Neuronal stem cell (in vitro differentiated cells): ENCODE measurements around the gene RBM12.

Experiments
- DNase-seq: peaks from one replicate; pipeline ENCODE4 v3.0.0-alpha.2; 2013; ENCODE audit warnings: low spot score
- H2AFZ ChIP-seq: one replicate; pipeline ENCODE4 v1.6.1; 2013; ENCODE audit warnings: mild to moderate bottlenecking, low read length, inconsistent platforms
- H2AK5ac ChIP-seq: 2 replicates; pipeline ENCODE4 v1.6.1; 2013; ENCODE audit warnings: low read depth, mild to moderate bottlenecking, inconsistent platforms, low read length, moderate library complexity, mixed read lengths
- H2BK120ac ChIP-seq: 2 replicates; pipeline ENCODE4 v1.6.1; 2013; ENCODE audit warnings: low read depth, mild to moderate bottlenecking, inconsistent platforms, low read length, moderate library complexity, mixed read lengths
- H2BK12ac ChIP-seq: one replicate; pipeline ENCODE4 v1.6.1; 2013; ENCODE audit warnings: low read length, inconsistent platforms
- H2BK15ac ChIP-seq: 2 replicates; pipeline ENCODE4 v1.6.1; 2013; ENCODE audit warnings: mild to moderate bottlenecking, low read length, inconsistent platforms, mixed read lengths
- H2BK5ac ChIP-seq: one replicate; pipeline ENCODE4 v1.6.1; 2013; ENCODE audit warnings: inconsistent platforms, mild to moderate bottlenecking, low read length, moderate library complexity
- H3K14ac ChIP-seq: one replicate; pipeline ENCODE4 v1.6.1; 2013; ENCODE audit warnings: low read length, inconsistent platforms
- H3K18ac ChIP-seq: 2 replicates; pipeline ENCODE4 v1.6.1; 2013; ENCODE audit warnings: low read length, inconsistent platforms
- H3K23ac ChIP-seq: 2 replicates; pipeline ENCODE4 v1.6.1; 2013; ENCODE audit warnings: low read depth, mild to moderate bottlenecking, mixed read lengths, low read length, inconsistent platforms; ENCODE audit not compliant: poor library complexity
- H3K27ac ChIP-seq: replicated peaks from 3 replicates; pipeline ENCODE4 v1.5.1; 2013; ENCODE audit warnings: low read length, inconsistent platforms
- H3K27me3 ChIP-seq, 3 experiments: 2 replicates each; pipeline ENCODE4 v1.6.1; 2013; ENCODE audit warnings: low read length in 3 of 3, mild to moderate bottlenecking in 2 of 3, inconsistent platforms in 1 of 3, low read depth in 1 of 3, mixed read lengths in 1 of 3, moderate library complexity in 1 of 3; ENCODE audit not compliant: control insufficient read depth in 3 of 3, insufficient read depth in 3 of 3
- H3K36me3 ChIP-seq, 2 donors: replicated peaks in 1 of 2; 2 replicates each; pipeline ENCODE4 v1.6.1; 2013; ENCODE audit warnings: low read length in 2 of 2; ENCODE audit not compliant: control insufficient read depth in 2 of 2, insufficient read depth in 2 of 2
- H3K4ac ChIP-seq: 2 replicates; pipeline ENCODE4 v1.6.1; 2013; ENCODE audit warnings: inconsistent platforms, mild to moderate bottlenecking, low read length, moderate library complexity
- H3K4me1 ChIP-seq, 2 donors: 1 replicate in 1 of 2; 2 replicates in 1 of 2; pipeline ENCODE4 v1.6.1; 2013; ENCODE audit warnings: low read length in 2 of 2, low read depth in 1 of 2; ENCODE audit not compliant: control insufficient read depth in 2 of 2, insufficient read depth in 1 of 2
- H3K4me2 ChIP-seq: one replicate; pipeline ENCODE4 v1.6.1; 2013; ENCODE audit warnings: mild to moderate bottlenecking, low read length, inconsistent platforms; ENCODE audit not compliant: insufficient read depth, poor library complexity, severe bottlenecking
- H3K4me3 ChIP-seq, 2 donors: 2 replicates each; pipeline ENCODE4 v1.5.1; 2013; ENCODE audit warnings: low read length in 2 of 2, mild to moderate bottlenecking in 2 of 2, inconsistent platforms in 1 of 2, moderate library complexity in 1 of 2
- H3K79me1 ChIP-seq: one replicate; pipeline ENCODE4 v1.6.1; 2013; ENCODE audit warnings: low read depth, mild to moderate bottlenecking, inconsistent platforms, low read length, moderate library complexity
- H3K9ac ChIP-seq: one replicate; pipeline ENCODE4 v1.6.1; 2013; ENCODE audit warnings: mild to moderate bottlenecking, low read depth, low read length, inconsistent platforms; ENCODE audit not compliant: poor library complexity
- H3K9me3 ChIP-seq, 2 donors: replicated peaks in 1 of 2; 2 replicates each; pipeline versions ENCODE3 to v1.6.1; 2013; ENCODE audit warnings: low read length in 2 of 2, mild to moderate bottlenecking in 2 of 2, inconsistent platforms in 1 of 2, low read depth in 1 of 2, mixed read lengths in 1 of 2, moderate library complexity in 1 of 2; ENCODE audit not compliant: control insufficient read depth in 2 of 2, insufficient read depth in 1 of 2
- H4K8ac ChIP-seq: one replicate; pipeline ENCODE4 v1.6.1; 2013; ENCODE audit warnings: low read depth, mild to moderate bottlenecking, inconsistent platforms, low read length, moderate library complexity
- H4K91ac ChIP-seq: one replicate; pipeline ENCODE4 v1.6.1; 2013; ENCODE audit warnings: low read length, low read depth, mild to moderate bottlenecking, inconsistent platforms; ENCODE audit not compliant: poor library complexity
- WGBS, 2 donors: extraction: QIAGEN DNeasy Blood & Tissue Kit; methylation state at CpG; one replicate each; pipeline ENCODE4 v1.1.7; 2013; ENCODE audit warnings: missing lambda C conversion rate in 2 of 2, mixed read lengths in 1 of 2; ENCODE audit not compliant: insufficient read length in 2 of 2, insufficient replicate concordance in 1 of 2; ENCODE audit errors: extremely low coverage in 2 of 2; 5-methylcytosine and 5-hydroxymethylcytosine counted together

The RBM12 gene

GRCh38 chr20:35636095-35636494, 28.6 kb downstream of the RBM12 start:
- DNase-seq = no peak
- H3K36me3 ChIP-seq = peaks cover 16 to 25% of the 10 kb centered on the region in 2 donors
- no peak overlapping the region for H2AK5ac ChIP-seq
- no peak overlapping the region for H3K27ac ChIP-seq
- no peak overlapping the region for H2BK120ac ChIP-seq
- H3K18ac ChIP-seq = no peak overlapping the region
- H3K4me2 ChIP-seq = no peak overlapping the region
- H4K91ac ChIP-seq = no peak overlapping the region
- no peaks in the 10 kb centered on the region for H3K9me3 ChIP-seq
- no peak overlapping the region for H3K14ac ChIP-seq
- H3K79me1 ChIP-seq = peaks cover 12% of the 10 kb centered on the region
- no peak overlapping the region for H3K4me3 ChIP-seq
- H4K8ac ChIP-seq = no peak overlapping the region
- no peaks in the 10 kb centered on the region for H3K27me3 ChIP-seq
- H2BK5ac ChIP-seq = no peak overlapping the region
- no peaks in the 10 kb centered on the region for H3K4me1 ChIP-seq
- no peak overlapping the region for H2AFZ ChIP-seq
- H2BK15ac ChIP-seq = no peak overlapping the region
- H3K4ac ChIP-seq = no peak overlapping the region
- H3K9ac ChIP-seq = no peak overlapping the region
- H2BK12ac ChIP-seq = no peak overlapping the region
- no CpG with 5 or more reads among the region's 2 CpGs for WGBS, 2 donors
- no peak overlapping the region for H3K23ac ChIP-seq

GRCh38 chr20:35635652-35636051, 29.0 kb downstream of the RBM12 start:
- Histone ChIP-seq H2BK120ac (no peak overlapping the region), H4K91ac (no peak overlapping the region), H3K4me3 (no peak overlapping the region), H3K4ac (no peak overlapping the region), H2BK5ac (no peak overlapping the region), H4K8ac (no peak overlapping the region), H3K27me3 (no peaks in the 10 kb centered on the region), H3K4me1 (no peaks in the 10 kb centered on the region), H2BK15ac (no peak overlapping the region), H3K23ac (no peak overlapping the region), H3K79me1 (peaks cover 12% of the 10 kb centered on the region), H3K14ac (no peak overlapping the region), H3K18ac (no peak overlapping the region), H2BK12ac (no peak overlapping the region), H3K9me3 (no peaks in the 10 kb centered on the region), H3K27ac (no peak overlapping the region), H3K4me2 (no peak overlapping the region), H2AK5ac (no peak overlapping the region), H2AFZ (no peak overlapping the region), H3K36me3 (peaks cover 20 to 30% of the 10 kb centered on the region in 2 donors), H3K9ac (no peak overlapping the region)
- no peak for DNase-seq
- no CpG with 5 or more reads among the region's 4 CpGs for whole genome bisulfite sequencing, 2 donors

GRCh38 chr20:35632539-35633115, 32.1 kb downstream of the RBM12 start:
- Histone ChIP-seq H3K27ac (no peak overlapping the region), H3K9ac (no peak overlapping the region), H2AK5ac (no peak overlapping the region), H3K14ac (no peak overlapping the region), H4K8ac (no peak overlapping the region), H2AFZ (no peak overlapping the region), H3K36me3 (peaks cover 32 to 57% of the 10 kb centered on the region in 2 donors), H2BK5ac (no peak overlapping the region), H3K23ac (peak overlapping the region; percentile 38), H4K91ac (no peak overlapping the region), H2BK12ac (no peak overlapping the region), H3K4me1 (no peaks in the 10 kb centered on the region), H3K18ac (no peak overlapping the region), H3K27me3 (no peaks in the 10 kb centered on the region), H3K4ac (no peak overlapping the region), H2BK120ac (no peak overlapping the region), H3K79me1 (peaks cover 12% of the 10 kb centered on the region), H3K9me3 (no peaks in the 10 kb centered on the region), H3K4me2 (no peak overlapping the region), H2BK15ac (no peak overlapping the region), H3K4me3 (no peak overlapping the region)
- WGBS, 2 donors = no CpG with 5 or more reads among the region's 13 CpGs
- DNase-seq = no peak

- peaks cover 0 to 2% of the 10 kb centered on the region in 2 donors for H3K9me3 ChIP-seq
- peaks cover 48 to 77% of the 10 kb centered on the region in 2 donors for H3K36me3 ChIP-seq
- no peak overlapping the region for H3K4ac ChIP-seq
- no peak overlapping the region for H2BK5ac ChIP-seq
- H2BK120ac ChIP-seq = no peak overlapping the region
- no peak overlapping the region for H4K8ac ChIP-seq
- no peak overlapping the region for H4K91ac ChIP-seq
- H3K23ac ChIP-seq = no peak overlapping the region
- H3K4me3 ChIP-seq = no peak overlapping the region
- no peak overlapping the region for H2AK5ac ChIP-seq
- H3K79me1 ChIP-seq = peaks cover 12% of the 10 kb centered on the region
- H3K18ac ChIP-seq = no peak overlapping the region
- no peaks in the 10 kb centered on the region for H3K27me3 ChIP-seq
- no peak overlapping the region for H2BK15ac ChIP-seq
- H3K14ac ChIP-seq = no peak overlapping the region
- no peak overlapping the region for H3K27ac ChIP-seq
- H3K9ac ChIP-seq = no peak overlapping the region
- H2AFZ ChIP-seq = no peak overlapping the region
- H3K4me1 ChIP-seq = no peaks in the 10 kb centered on the region
- H2BK12ac ChIP-seq = no peak overlapping the region
- DNase-seq = no peak
- no CpG with 5 or more reads among the region's 4 CpGs for WGBS, 2 donors
- no peak overlapping the region for H3K4me2 ChIP-seq
Observed at GRCh38 chr20:35630636-35631035, 34.1 kb downstream of the RBM12 start.
